Astrocyte of the hippocampus (primary cell): ENCODE results near the gene TWF2.
A peak's percentile ranks its signal among the peaks of the same experiment; 100 is the strongest.

Source experiments
- DNase-seq: peaks from one replicate; pipeline ENCODE4 v3.0.0; 2011; ENCODE audit warnings: low read depth, low spot score

The TWF2 gene

GRCh38 chr3:52222319-52223221 is 16.4 kb downstream of the TWF2 start:
- no peak for DNase-seq

- DNase-seq, result no peak
Observed at GRCh38 chr3:52221563-52222318, 17.2 kb downstream of the TWF2 start.

GRCh38 chr3:52221141-52221562 is 17.8 kb downstream of the TWF2 start:
- DNase-seq, result no peak

GRCh38 chr3:52220380-52221026 is 18.5 kb downstream of the TWF2 start:
- peak; percentile 89 for DNase-seq

- DNase-seq, result no peak
Observed at GRCh38 chr3:52218937-52219650, 19.9 kb downstream of the TWF2 start.

GRCh38 chr3:52218454-52218853 is 20.5 kb downstream of the TWF2 start:
- no peak for DNase-seq

GRCh38 chr3:52218026-52218425 is 20.9 kb downstream of the TWF2 start:
- DNase-seq, result no peak

GRCh38 chr3:52217409-52217805 is 21.6 kb downstream of the TWF2 start:
- no peak for DNase-seq

GRCh38 chr3:52216585-52217408 is 22.2 kb downstream of the TWF2 start:
- DNase-seq, result peak; percentile 83

- no peak for DNase-seq
Observed at GRCh38 chr3:52215351-52215750, 23.6 kb downstream of the TWF2 start.

- no peak for DNase-seq
Observed at GRCh38 chr3:52213901-52214300, 25.1 kb downstream of the TWF2 start.

- no peak for DNase-seq
Observed at GRCh38 chr3:52213005-52213404, 26.0 kb downstream of the TWF2 start.

- DNase-seq, result no peak
Observed at GRCh38 chr3:52211268-52211891, 27.6 kb downstream of the TWF2 start.

- no peak for DNase-seq
Observed at GRCh38 chr3:52210550-52211046, 28.4 kb downstream of the TWF2 start.

- DNase-seq, result no peak
Observed at GRCh38 chr3:52210037-52210436, 28.9 kb downstream of the TWF2 start.

GRCh38 chr3:52208556-52208955 is 30.4 kb downstream of the TWF2 start:
- DNase-seq, result no peak

GRCh38 chr3:52205727-52206372 is 33.1 kb downstream of the TWF2 start:
- peak; percentile 91 for DNase-seq

- DNase-seq, result no peak
Observed at GRCh38 chr3:52204337-52205073, 34.5 kb downstream of the TWF2 start.

- DNase-seq, result no peak
Observed at GRCh38 chr3:52203701-52204100, 35.3 kb downstream of the TWF2 start.
